Mesenchymal stem cell (in vitro differentiated cells and primary cell): Measurements from ENCODE around the gene ANKS1A.

Experiments used
- DNase-seq: peaks from one replicate; pipeline ENCODE4 v3.0.0-alpha.2; 2013
- H2AFZ ChIP-seq: one replicate; pipeline ENCODE4 v1.6.1; 2013; ENCODE audit warnings: low read depth, mild to moderate bottlenecking, control low read depth, inconsistent platforms, low read length, moderate library complexity
- H2AK5ac ChIP-seq: 2 replicates; pipeline ENCODE4 v1.6.1; 2013; ENCODE audit warnings: low read length, moderate library complexity, mild to moderate bottlenecking, inconsistent platforms; ENCODE audit not compliant: severe bottlenecking
- H2BK120ac ChIP-seq: one replicate; pipeline ENCODE4 v1.6.1; 2013; ENCODE audit warnings: low read depth, mild to moderate bottlenecking, inconsistent platforms, low read length, moderate library complexity
- H2BK12ac ChIP-seq, 2 experiments: one replicate each; pipeline ENCODE4 v1.6.1; 2013; ENCODE audit warnings: inconsistent platforms in 2 of 2, low read length in 2 of 2, mild to moderate bottlenecking in 2 of 2, moderate library complexity in 2 of 2, control low read depth in 1 of 2
- H2BK15ac ChIP-seq: one replicate; pipeline ENCODE4 v1.6.1; 2013; ENCODE audit warnings: mild to moderate bottlenecking, low read depth, inconsistent platforms; ENCODE audit not compliant: poor library complexity, severe bottlenecking
- H2BK5ac ChIP-seq: 2 replicates; pipeline ENCODE4 v1.6.1; 2013; ENCODE audit warnings: low read depth, mild to moderate bottlenecking, low read length, control low read depth, inconsistent platforms; ENCODE audit not compliant: poor library complexity, severe bottlenecking
- H3K14ac ChIP-seq, 2 experiments: one replicate each; pipeline ENCODE4 v1.6.1; 2013; ENCODE audit warnings: inconsistent platforms in 2 of 2, low read length in 2 of 2, control low read depth in 1 of 2, mild to moderate bottlenecking in 1 of 2, moderate library complexity in 1 of 2
- H3K18ac ChIP-seq, 2 experiments: one replicate each; pipeline ENCODE4 v1.6.1; 2013; ENCODE audit warnings: inconsistent platforms in 2 of 2, low read length in 2 of 2, control low read depth in 1 of 2, low read depth in 1 of 2, mild to moderate bottlenecking in 1 of 2
- H3K23ac ChIP-seq, 2 experiments: one replicate each; pipeline ENCODE4 v1.6.1; 2013; ENCODE audit warnings: inconsistent platforms in 2 of 2, low read length in 2 of 2, mild to moderate bottlenecking in 2 of 2, moderate library complexity in 2 of 2, control low read depth in 1 of 2
- H3K27ac ChIP-seq: 2 replicates; pipeline ENCODE4 v1.5.1; 2013; ENCODE audit warnings: mild to moderate bottlenecking, moderate library complexity, low read length, control low read depth, inconsistent platforms; ENCODE audit not compliant: poor library complexity, severe bottlenecking
- H3K27me3 ChIP-seq, 2 experiments: 2 replicates each; pipeline versions ENCODE4 v1.6.1 to v1.7.0; 2013; ENCODE audit warnings: low read length in 2 of 2, mild to moderate bottlenecking in 2 of 2, moderate library complexity in 2 of 2, control low read depth in 1 of 2, inconsistent platforms in 1 of 2; ENCODE audit not compliant: control insufficient read depth in 1 of 2, insufficient read depth in 1 of 2
- H3K36me3 ChIP-seq, 2 experiments: 2 replicates each; pipeline versions ENCODE4 v1.6.1 to v1.7.0; 2013; ENCODE audit warnings: low read length in 2 of 2, control low read depth in 1 of 2, inconsistent platforms in 1 of 2, low read depth in 1 of 2, mild to moderate bottlenecking in 1 of 2; ENCODE audit not compliant: insufficient read depth in 2 of 2, control insufficient read depth in 1 of 2
- H3K4ac ChIP-seq, 2 experiments: one replicate each; pipeline ENCODE4 v1.6.1; 2013; ENCODE audit warnings: inconsistent platforms in 2 of 2, low read length in 2 of 2, mild to moderate bottlenecking in 2 of 2, moderate library complexity in 2 of 2, control low read depth in 1 of 2, low read depth in 1 of 2
- H3K4me1 ChIP-seq: 2 replicates; pipeline ENCODE4 v1.6.1; 2013; ENCODE audit warnings: low read depth, low read length, control low read depth; ENCODE audit not compliant: control insufficient read depth, insufficient read depth
- H3K4me2 ChIP-seq: 2 replicates; pipeline ENCODE4 v1.6.1; 2013; ENCODE audit warnings: low read length, mild to moderate bottlenecking, inconsistent platforms; ENCODE audit not compliant: poor library complexity, severe bottlenecking
- H3K4me3 ChIP-seq, 2 experiments: 2 replicates each; pipeline versions ENCODE4 v1.5.1 to v1.7.0; 2013; ENCODE audit warnings: low read length in 2 of 2, mild to moderate bottlenecking in 2 of 2, control low read depth in 1 of 2, low read depth in 1 of 2; ENCODE audit not compliant: insufficient read depth in 1 of 2
- H3K79me1 ChIP-seq: replicated peaks from 2 replicates; pipeline ENCODE4 v1.6.1; 2013; ENCODE audit warnings: mild to moderate bottlenecking, control low read depth, low read length, inconsistent platforms; ENCODE audit not compliant: poor library complexity, severe bottlenecking
- H3K9ac ChIP-seq: 2 replicates; pipeline ENCODE4 v1.7.0; 2013; ENCODE audit warnings: mild to moderate bottlenecking, low read length, moderate library complexity
- H3K9me3 ChIP-seq: 2 replicates; pipeline ENCODE4 v1.7.0; 2013; ENCODE audit warnings: mild to moderate bottlenecking, low read length; ENCODE audit not compliant: control insufficient read depth
- H4K8ac ChIP-seq: one replicate; pipeline ENCODE4 v1.6.1; 2013; ENCODE audit warnings: inconsistent platforms, mild to moderate bottlenecking, low read length, moderate library complexity
- H4K91ac ChIP-seq: one replicate; pipeline ENCODE4 v1.6.1; 2013; ENCODE audit warnings: mild to moderate bottlenecking, low read length, inconsistent platforms
- WGBS: methylation state at CpG from one replicate; pipeline ENCODE4 v1.1.7; 2013; ENCODE audit warnings: mixed read lengths; 5-methylcytosine and 5-hydroxymethylcytosine counted together

The ANKS1A gene

DNA sequence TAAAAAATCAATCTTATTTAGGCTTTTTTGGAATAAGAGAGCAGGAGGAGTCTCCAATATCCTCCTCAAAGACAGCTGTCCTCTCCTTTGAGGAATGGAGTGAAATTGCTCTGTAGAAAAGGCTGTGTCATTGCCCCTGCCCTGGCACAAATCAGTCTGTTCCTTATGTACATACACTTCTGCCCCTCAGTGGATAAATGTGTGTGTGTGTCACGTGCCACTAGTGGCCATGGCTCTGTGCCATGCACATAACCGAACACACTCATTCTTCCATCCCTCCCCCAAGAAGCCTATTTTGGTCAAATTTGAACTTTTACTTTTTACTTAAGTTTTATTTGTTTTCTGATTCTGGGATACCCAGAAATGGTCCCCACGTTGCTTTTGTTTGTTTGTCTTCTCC lies 49.2 kb downstream of the ANKS1A start:
- Histone ChIP-seq H2BK5ac (no peak overlapping the region), H3K4me2 (no peak overlapping the region), H4K8ac (no peak overlapping the region), H2BK120ac (no peak overlapping the region), H3K27me3 (no peaks in the 10 kb centered on the region), H3K18ac (peak overlapping the region in 1 of 2 experiments; percentile 43), H3K14ac (no peak overlapping the region), H3K4ac (no peak overlapping the region), H3K9ac (no peak overlapping the region), H3K9me3 (no peaks in the 10 kb centered on the region), H3K36me3 (no peaks in the 10 kb centered on the region), H2BK15ac (no peak overlapping the region), H3K4me3 (no peak overlapping the region), H2BK12ac (peak overlapping the region in 1 of 2 experiments; percentile 55), H4K91ac (no peak overlapping the region), H3K4me1 (no peaks in the 10 kb centered on the region), H3K23ac (no peak overlapping the region), H2AFZ (no peak overlapping the region), H3K27ac (no peak overlapping the region), H3K79me1 (peaks cover 27% of the 10 kb centered on the region), H2AK5ac (no peak overlapping the region)
- WGBS: 76% methylated on average over 1 of the region's 3 CpGs
- no peak for DNase-seq

DNA sequence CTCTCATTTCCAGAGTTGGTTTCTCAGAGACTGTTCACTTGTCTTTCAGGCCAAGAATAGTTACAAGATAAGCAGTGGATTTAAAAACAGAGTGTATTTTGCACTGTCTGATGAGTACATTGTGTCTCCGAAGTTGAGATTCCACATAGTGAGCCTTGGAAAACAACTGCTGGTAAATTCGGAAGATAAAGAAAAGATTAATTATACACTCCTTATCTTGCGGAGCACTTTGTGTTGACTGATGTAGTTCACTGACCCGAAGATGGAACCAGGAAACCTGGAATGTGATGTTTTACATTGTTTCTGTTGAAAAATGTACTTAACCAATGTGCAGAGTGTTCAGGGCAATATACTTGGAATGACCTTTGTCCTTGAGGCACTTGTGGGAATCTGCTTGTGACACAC lies 51.0 kb downstream of the ANKS1A start:
- WGBS: 97% methylated on average over 4 of the region's 4 CpGs
- no peak overlapping the region for H4K8ac ChIP-seq
- H3K36me3 ChIP-seq: no peaks in the 10 kb centered on the region
- no peaks in the 10 kb centered on the region for H3K27me3 ChIP-seq
- no peak overlapping the region for H3K4me2 ChIP-seq
- no peak overlapping the region for H3K4ac ChIP-seq
- H3K4me3 ChIP-seq: no peak overlapping the region
- no peak overlapping the region for H4K91ac ChIP-seq
- no peak overlapping the region for H3K23ac ChIP-seq
- no peak overlapping the region for H3K18ac ChIP-seq
- H2BK5ac ChIP-seq: no peak overlapping the region
- no peak overlapping the region for H3K9ac ChIP-seq
- no peaks in the 10 kb centered on the region for H3K9me3 ChIP-seq
- no peak overlapping the region for H2BK120ac ChIP-seq
- DNase-seq: no peak
- no peak overlapping the region for H2AK5ac ChIP-seq
- H3K27ac ChIP-seq: no peak overlapping the region
- H2BK12ac ChIP-seq: no peak overlapping the region
- H2BK15ac ChIP-seq: no peak overlapping the region
- no peaks in the 10 kb centered on the region for H3K4me1 ChIP-seq
- H3K14ac ChIP-seq: peak overlapping the region in 1 of 2 experiments; percentile 65
- no peak overlapping the region for H2AFZ ChIP-seq
- peaks cover 29% of the 10 kb centered on the region for H3K79me1 ChIP-seq

DNA sequence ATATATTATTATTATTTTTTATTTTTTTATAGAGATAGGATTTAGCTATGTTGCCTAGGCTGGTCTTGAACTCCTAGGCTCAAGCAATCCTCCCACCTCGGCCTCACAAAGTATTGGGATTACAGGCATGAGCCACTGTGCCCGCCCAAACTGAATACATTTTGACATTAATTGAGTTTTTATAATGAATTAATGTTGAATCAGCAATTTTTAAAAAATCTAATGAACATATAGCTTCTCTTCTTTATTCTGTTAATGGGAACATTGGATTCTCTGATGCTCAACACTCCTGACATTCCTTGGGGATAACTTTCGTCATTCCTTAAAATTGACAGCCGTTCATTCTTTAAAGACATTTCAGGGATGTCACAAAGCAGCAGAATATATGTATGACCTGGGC lies 52.4 kb downstream of the ANKS1A start:
- WGBS: 97% methylated on average over 2 of the region's 4 CpGs

DNA sequence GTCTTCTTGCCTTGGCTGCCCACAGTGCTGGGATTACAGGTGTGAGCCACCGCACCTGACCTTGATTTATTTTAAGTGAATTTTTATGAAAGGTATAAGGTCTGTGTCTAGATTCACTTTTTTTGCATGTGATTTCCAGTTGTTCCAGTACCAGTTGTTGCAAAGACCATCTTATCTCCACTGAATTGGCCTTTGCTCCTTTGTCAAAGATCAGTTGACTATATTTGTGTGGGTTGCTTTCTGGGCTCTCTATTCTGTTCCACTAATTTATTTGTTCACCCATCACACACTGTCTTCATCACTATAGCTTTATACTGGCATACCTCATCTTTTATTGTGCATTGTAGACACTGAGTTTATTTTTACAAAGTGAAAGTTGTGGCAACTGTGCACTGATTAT lies 56.3 kb downstream of the ANKS1A start:
- 100% methylated on average over 1 of the region's 1 CpG for WGBS
- no peak overlapping the region for H3K4ac ChIP-seq

More for the DNA sequence above, 52.4 kb downstream of the ANKS1A start:
- Histone ChIP-seq H3K27me3 (no peaks in the 10 kb centered on the region), H3K36me3 (no peaks in the 10 kb centered on the region), H4K8ac (no peak overlapping the region), H3K14ac (no peak overlapping the region), H3K4ac (no peak overlapping the region), H2AFZ (no peak overlapping the region), H2BK15ac (no peak overlapping the region), H3K9ac (no peak overlapping the region), H3K4me1 (no peaks in the 10 kb centered on the region), H3K4me2 (no peak overlapping the region), H3K18ac (no peak overlapping the region), H2AK5ac (no peak overlapping the region), H4K91ac (no peak overlapping the region), H3K9me3 (no peaks in the 10 kb centered on the region), H3K79me1 (peaks cover 30% of the 10 kb centered on the region), H3K4me3 (no peak overlapping the region), H2BK5ac (no peak overlapping the region), H3K23ac (no peak overlapping the region), H3K27ac (no peak overlapping the region), H2BK12ac (no peak overlapping the region), H2BK120ac (no peak overlapping the region)
- no peak for DNase-seq

More for the DNA sequence above, 56.3 kb downstream of the ANKS1A start:
- H3K36me3 ChIP-seq: no peaks in the 10 kb centered on the region
- H2BK5ac ChIP-seq: no peak overlapping the region
- H3K27me3 ChIP-seq: no peaks in the 10 kb centered on the region
- no peak overlapping the region for H2AK5ac ChIP-seq
- no peaks in the 10 kb centered on the region for H3K4me1 ChIP-seq
- H4K8ac ChIP-seq: no peak overlapping the region
- H3K14ac ChIP-seq: no peak overlapping the region
- no peak overlapping the region for H3K18ac ChIP-seq
- H2BK12ac ChIP-seq: no peak overlapping the region
- peaks cover 27% of the 10 kb centered on the region for H3K79me1 ChIP-seq
- no peak overlapping the region for H4K91ac ChIP-seq
- no peak overlapping the region for H2BK15ac ChIP-seq
- H2BK120ac ChIP-seq: no peak overlapping the region
- H3K23ac ChIP-seq: no peak overlapping the region
- H3K4me3 ChIP-seq: no peak overlapping the region
- H3K9me3 ChIP-seq: no peaks in the 10 kb centered on the region
- H3K27ac ChIP-seq: no peak overlapping the region
- H2AFZ ChIP-seq: no peak overlapping the region
- no peak overlapping the region for H3K4me2 ChIP-seq
- H3K9ac ChIP-seq: no peak overlapping the region
- DNase-seq: no peak
